Myocyte (in vitro differentiated cells): Measurements from ENCODE around the gene MINDY2. TPM values are rescaled to one million over a fixed set of nuclear protein-coding genes. Genes with fewer than 3 reads are reported as not detected.
"Not testable (repeated sequence)": the region's sequence is repeated elsewhere in the genome, so short reads cannot be mapped to it uniquely, and the experiment has no call there.

Experiments
- DNase-seq: peaks from one replicate; pipeline ENCODE4 v3.0.0-alpha.2; 2012; ENCODE audit warnings: low read depth
- total RNA-seq: library from RNA; depleted of rRNA; stranded (reverse); fragments of >200 nt; gene quantifications from 2 replicates; pipeline ENCODE4 v1.2.3, GENCODE V29; 2014

MINDY2 gene
- total RNA-seq, 1 donor from 2014 or later, result 18.3 TPM

DNA sequence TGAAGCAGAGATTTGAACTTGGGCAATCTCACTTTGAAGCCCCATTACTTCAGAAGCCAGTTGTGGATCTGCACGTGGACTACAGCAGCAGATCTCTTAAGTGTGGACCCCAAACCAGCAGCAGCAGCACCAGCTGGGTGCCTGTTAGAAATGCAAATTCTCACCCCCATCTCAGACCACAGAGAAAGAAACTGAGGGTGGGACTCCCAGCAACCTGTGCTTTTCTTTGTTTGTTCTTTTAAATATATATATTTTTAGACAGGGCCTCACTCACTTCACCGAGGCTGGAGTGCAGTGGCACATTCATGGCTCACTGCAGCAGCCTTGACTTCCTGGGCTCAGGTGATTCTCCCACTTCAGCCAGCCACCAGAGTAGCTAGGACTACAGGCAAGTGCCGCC lies 109.2 kb downstream of the MINDY2 start:
- DNase-seq, result no peak

DNA sequence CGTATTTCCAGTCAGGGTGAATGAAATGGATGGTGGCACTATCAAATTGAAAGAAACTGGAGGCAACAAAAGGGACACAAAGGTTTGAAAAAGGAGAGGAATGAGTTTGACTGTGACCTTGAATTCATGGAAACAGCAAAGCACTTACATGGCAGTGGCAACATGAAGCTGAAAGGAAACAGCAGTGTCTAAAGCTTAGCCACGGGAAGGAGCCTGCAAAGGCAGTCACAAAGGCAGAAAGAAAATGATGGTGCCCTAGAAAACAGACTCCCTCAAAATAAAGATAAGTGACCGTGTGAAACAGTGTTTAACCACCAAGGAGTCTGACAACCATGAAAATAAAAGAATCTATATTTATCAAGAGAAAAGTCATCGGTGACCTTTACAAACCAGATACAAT lies 111.1 kb downstream of the MINDY2 start:
- no peak for DNase-seq

DNA sequence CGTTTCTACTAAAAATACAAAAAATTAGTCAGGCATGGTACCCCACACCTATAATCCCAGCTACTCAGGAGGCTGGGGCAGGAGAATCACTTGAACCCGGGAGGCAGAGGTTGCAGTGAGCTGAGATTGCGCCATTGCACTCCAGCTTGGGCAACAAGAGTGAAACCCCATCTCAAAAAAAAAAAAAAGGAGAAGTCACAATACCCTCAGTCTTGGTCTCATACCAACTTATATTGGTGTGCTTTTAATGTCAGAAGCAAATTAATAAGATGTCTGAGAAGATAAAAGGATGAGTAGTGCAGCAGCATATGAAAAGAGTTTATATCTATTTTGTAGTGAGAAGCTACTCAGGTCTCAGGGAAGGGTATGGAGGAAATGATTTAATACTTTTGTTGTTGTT lies 112.8 kb downstream of the MINDY2 start:
- DNase-seq, result not testable (repeated sequence)

DNA sequence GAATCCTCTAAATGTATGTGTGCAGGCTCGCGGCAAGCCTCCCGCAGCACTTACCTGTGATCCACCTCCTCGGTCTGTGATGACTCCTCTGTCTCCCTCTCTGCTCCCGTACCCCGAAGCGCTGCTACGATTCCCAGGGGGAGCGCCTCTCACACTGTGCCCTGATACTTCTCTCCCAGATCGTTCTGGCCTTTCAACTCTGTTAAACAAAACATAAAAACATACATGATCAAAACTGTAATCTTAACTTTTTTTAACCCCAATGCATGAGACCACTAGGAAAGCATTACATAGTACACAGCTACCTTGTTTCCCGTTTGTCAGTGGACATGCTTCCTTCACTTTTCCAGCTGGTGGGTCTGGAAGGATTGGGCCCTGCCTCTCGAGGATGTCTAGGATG lies 115.8 kb downstream of the MINDY2 start:
- DNase-seq, result no peak

DNA sequence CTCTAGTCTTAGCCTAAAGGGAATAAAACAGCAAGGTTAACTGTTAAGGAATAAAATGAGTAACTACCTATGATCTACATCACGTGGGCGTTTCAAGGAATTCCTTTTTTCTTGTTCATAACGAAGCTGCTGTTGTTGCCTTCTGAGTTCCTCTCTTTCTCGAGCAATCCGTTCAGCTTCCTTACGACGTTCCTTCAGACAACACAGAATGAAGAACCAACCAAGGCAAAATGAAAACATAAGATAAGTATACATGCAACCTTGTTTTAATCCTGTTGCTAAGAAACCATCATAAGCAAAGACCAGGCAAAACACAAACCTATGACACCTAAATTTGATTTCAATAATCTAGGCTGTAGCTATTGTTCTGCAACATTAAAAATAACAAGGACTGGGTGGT lies 118.3 kb downstream of the MINDY2 start:
- no peak for DNase-seq

DNA sequence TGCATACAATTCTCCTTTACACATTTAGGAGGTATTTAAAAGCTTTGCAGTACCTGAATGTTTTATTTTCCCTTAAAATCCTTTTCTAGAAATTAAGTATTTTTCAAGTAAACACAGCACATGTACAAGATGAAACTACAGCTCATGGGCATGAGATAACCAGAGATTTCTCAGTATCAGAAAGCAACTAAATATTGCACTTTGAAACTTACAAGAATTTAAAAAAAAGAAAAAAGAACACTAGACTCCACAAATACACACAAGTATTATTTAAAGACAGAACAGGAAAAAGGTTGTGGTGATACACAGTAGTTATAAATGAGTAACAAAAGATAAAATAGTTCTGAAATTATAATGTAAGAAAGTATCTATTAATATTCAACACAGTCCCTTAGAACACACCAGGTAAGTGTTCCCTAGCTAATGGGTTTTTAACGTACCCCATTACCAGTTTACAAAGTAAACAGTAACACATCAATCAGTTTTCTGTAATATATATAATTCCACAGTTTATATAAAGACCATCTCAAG lies 127.1 kb downstream of the MINDY2 start:
- no peak for DNase-seq

DNA sequence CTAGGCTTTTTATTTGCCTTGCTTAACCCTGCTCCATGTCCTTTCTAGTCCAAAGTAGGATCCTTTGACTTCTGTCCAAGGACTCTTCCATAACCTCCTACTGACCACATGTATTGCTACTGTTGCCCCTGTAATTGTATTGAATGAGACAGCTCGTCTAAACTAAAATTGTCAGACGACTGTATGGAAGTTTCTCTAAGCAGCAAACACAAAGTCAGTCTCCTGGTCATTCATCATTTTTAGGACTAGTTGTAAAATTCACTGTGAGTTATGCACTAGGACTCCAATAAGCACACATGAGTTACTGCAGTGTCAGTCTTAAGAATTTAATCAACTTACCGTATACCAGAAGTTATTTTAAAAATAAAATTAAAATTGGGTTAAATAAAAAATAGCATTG lies 129.5 kb downstream of the MINDY2 start:
- no peak for DNase-seq

DNA sequence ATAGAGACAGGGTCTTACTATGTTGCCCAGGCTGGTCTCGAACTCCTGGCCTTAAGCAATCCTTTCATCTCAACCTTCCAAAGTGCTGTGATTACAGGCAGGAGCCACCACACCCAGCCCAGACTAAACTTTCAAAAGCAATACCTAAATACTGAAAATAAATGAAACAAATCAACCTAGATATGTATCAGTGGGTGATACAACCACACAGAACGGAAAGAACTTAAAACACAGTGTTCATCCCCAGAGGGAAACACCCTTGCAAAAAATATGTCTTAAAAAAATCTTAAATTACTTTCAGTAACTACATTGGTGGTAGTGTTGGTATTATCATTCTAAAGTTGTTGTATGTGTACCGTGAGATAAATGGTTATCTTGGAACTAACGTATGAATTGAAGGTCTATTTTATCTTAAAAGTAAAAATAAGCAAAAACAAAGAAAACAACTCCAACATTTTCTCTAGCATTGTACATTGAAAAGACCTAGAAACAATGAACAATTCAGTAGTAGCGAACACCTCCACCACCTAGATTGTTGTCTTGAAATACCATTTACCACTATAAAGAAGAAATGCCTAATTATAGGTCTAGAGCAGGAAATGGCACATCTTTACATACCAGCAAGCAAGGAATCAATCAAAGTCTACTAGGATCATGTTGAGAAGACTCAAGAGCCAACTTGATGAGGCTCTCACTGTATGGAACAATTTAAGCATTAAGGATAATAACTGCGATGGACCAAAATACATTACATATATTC lies 137.6 kb downstream of the MINDY2 start:
- no peak for DNase-seq

DNA sequence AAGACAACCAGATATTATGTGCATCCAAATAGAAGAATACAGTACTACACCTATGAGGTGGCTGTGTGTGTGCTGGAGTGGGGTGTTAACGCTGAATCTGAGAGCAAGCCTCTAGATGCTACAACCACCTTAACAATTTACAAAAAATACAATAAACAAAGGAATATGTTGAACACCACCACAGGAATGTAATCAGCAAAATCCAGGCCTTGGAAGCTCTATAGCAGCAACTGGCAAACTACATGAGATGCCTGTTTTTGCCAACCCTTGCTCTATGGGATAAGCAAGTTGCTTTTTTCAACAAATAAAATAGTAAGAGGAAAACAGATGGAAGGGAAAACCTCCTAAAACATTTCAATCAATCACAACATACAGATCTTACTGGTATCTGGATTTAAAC lies 138.5 kb downstream of the MINDY2 start:
- no peak for DNase-seq

DNA sequence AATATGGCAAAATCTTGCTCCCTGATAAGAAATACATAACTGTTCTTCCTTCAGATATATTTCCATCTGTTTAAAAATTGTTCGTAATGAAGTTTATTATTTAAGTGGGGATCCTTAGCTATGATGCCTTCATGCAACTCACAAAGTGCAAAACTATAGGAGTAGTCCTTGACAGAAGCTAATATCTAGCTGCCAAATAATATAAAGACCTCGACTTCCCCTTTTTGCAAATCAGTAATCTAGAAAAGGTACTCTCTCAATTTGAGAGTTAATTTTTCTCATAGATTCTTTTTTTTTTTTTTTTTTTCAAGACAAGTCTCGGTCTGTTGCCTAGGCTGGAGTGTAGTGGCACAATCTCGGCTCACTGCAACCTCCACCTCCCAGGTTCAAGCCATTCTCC lies 139.4 kb downstream of the MINDY2 start:
- DNase-seq, result no peak

Other genes with a start within 250 kb of the MINDY2 start
- 224 and 246 TPM in 2 replicates for gene ADAM10, start 21.6 kb upstream of the MINDY2 start, total RNA-seq
- 46.3 and 71.0 TPM in 2 replicates for gene SLTM, start 162.4 kb downstream of the MINDY2 start, total RNA-seq
- 16.1 and 17.7 TPM in 2 replicates for gene RNF111, start 216.4 kb downstream of the MINDY2 start, total RNA-seq